Raji (cell line): ENCODE data around the gene ASPG.

Experiments
- POLR2A ChIP-seq: IDR thresholded peaks from 2 replicates; pipeline ENCODE4 v1.6.1; 2011; ENCODE audit warnings: low read depth, low read length, control low read depth; ENCODE audit not compliant: insufficient read depth

ASPG gene

DNA sequence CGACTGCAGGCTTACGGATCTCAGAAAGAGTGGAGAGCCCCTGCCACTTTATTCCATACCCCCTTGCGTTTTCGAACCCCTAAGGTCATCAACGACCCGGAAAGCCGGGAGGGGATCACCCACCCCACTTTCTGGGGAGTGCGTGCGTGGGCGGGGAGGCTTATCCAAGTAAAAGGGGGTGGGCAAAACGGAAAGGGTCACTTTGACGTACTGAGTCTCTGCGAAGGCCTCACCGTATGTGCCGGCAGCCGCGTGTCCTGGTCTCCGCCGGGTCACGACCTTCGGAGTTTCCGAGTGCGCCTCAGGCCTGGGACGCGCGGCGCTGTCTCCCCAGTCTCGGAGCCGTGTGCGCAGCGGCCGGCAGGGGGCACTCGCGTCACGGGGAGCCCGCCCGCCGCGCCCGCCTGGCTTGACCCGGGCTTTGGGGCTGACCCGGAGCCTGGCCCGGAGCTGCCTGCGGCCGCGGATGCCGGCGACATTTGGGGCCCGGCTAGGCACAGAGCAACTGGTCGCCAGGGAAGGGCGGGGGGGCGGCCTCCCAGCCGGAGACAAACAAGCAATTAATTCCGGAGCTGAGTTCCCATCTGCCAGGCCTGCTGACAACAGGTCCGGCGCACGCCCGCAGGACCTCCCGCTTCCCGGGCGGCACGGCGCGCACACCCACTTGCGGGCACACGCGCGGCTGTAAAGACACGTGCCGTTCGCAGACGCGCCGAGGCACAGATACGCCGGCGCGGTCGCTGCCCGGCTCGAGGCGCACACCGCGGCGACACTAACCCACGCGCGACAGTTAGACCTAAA, 52.0 kb downstream of the ASPG start:
- no peak for TF ChIP-seq POLR2A

DNA sequence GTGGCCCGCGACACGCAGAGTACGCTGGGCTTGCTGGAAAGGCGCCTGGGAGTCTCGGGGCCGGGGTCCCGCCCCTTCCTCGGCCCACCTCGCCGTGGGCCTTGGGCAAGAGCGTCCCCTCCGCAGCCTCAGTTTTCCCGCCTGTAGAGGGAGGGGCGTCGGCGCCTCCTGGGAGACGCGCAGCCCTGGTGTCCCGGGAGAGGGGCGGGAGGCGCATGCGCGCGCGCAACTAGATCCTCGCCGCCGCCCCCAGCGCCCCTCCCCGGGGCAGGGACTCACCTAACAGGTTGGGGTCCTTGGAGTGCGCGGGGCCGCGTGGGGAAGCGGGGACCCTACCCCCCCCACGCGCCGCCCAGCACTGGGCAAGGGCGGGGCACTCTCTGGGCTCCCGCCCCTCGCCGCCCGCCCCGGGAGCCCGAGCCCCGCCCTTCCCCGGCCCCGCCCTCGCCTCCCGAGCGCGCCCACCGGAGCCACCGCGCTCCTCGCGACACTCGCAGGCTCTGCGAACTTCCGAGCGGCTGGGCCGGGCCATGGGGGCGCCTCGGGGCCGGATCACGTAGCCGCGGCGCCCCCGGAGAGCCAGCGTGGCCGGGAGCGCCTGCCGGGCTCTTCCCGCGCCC, 52.7 kb downstream of the ASPG start, which contains the start of gene KIF26A:
Gene KIF26A (plus strand): TSS at position 490 of the 620 bp plus-strand sequence. CDS start 136 bp downstream, outside the sequence.
- no peak for TF ChIP-seq POLR2A

DNA sequence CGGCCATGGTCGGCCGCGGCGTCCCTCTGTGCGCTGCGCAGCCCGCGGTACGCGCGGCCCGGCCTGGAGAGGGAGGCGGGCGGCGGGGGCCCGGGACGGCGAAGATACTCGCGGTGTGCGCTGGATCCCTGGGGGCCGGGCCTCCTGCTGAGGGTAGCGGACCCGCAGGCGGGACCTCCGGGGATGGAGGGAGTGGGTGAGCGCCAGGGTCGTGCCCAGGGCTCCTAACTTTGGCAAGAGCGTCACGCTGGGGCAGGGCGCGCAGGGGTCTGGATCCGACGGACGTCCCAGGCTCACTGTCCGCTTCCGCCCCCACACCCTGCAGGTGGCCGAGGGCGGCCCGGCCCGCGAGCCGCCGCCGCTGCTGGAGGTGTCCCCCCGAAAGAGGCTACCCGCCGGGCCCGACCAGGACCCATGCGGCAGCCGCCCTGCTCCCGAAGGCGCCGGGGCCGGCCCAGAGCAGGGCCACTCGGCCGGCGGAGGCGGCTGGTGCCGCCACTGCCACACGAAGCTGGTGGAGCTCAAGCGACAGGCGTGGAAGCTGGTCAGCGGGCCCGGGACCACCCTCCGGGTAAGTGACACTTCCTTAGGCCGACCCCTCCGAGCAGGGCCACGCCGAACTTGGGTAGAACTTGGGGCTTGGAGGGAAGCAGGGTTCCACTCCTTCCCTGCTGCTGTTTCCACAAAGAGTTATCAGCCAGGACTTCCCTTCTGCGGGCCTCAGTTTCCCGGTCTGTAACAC, 53.4 kb downstream of the ASPG start:
- no peak for TF ChIP-seq POLR2A

DNA sequence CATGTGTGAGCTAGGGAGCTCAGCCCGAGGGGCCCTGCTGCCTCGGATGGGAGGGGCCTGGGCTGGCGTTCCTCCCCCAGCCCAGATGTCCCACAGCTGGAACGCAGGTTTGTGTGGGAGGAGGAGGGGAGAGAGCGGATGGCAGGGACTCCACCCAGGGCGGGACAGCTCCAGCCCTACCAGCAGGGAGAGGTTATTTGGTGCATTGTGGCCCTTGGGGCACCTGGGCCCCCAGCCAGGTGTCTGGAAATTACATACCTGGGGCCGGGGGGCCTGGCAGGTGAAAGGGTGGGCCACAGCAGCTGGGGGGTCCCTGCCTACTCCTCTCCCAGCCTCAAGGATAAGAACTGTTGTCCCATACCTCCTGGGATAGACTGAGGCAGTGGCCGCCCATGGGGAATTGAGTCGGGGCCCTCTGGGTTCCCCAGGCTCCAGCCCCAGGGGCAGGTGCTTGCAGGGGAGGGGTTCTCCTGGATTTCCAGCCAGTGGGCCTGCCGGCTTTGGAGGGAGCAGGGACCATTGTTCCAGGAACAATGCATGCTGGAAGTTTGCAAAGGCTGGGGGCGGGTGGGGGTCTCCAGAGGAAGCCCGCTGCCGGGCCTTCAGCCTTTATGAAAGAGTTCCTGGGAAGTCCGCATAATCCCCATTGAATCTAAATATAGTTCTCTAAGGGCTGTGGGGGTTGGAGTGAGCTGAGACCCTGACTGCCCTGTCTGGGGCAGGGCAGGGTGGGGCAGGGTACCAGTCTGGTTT, 54.1 kb downstream of the ASPG start:
- TF ChIP-seq POLR2A = no peak

DNA sequence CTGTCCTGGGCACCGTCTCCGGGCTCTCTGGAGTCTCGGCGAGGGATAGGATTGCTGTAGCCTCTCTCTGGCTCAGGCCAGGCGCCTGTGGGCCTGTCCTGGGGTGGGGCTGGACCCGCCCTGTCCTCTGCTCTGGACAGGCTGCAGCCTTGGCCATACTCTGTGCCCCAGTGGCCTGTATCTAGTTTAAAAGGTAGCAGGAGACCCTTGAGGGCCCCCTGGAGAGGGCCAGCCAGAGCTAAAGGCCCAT, 54.6 kb downstream of the ASPG start:
- no peak for TF ChIP-seq POLR2A

DNA sequence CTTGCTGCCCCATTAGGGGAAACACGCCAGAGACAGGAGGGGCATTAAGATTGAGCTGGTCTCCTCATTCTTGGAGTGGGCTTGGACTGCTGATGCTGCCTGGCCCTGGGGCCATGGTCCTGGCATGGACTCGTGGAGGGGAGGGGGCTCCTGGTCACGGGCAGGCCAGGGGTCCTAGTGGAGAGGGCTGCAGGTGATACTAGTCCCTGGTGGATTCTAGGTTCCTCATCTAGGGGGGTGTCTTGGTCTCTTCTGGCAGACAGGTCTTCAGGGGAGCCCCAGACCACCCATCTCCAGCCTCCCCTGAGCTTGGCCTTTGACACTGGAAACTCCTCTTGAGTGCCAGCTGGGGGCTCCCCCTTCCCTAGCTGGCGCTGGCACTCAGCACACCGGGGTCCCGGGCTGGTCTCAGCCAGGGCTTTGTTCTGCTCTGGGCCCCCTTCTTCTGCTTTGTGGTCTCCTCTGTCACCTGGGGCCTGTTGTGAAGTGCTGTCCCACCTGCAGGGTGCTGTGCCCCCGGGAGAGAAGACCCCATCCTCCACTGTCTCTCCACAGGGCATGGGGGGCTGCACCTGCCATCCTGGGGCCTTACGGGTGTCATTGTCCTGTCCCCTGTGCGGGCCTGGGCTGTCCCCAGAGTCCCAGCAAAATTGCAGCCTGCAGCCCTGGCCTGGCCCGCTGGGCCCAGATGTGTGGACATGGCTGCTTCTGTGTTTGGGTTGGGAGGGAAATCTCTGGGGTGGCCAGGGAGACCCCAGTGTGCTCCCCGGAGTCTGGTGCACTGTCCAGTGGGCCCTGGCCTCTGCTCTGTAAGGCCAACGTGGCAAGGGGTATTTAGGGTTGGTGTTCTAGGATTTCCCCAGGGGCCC, 55.2 kb downstream of the ASPG start:
- TF ChIP-seq POLR2A = no peak

DNA sequence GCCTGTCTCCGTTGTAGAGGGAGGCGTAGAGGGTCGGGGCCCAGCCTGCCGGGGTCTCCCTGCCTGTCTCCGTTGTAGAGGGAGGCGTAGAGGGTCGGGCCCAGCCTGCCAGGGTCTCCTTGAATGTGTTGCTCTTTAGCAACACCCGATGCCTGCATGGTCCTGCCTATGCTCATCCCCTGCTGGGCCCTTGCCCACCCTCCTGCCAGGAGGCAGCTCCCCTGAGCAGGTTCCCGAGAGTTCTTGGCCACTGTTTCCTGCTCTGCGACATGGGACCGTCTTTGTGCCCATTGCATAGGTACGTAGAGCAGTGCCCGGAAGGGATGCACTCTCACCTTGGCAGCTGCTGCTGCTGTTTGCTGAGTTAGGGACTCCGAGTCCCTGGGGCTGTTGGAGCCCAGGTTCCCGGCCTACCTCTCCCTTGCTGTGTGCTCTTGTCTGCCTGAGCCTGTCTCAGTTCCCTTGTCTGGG, 56.2 kb downstream of the ASPG start:
- TF ChIP-seq POLR2A = no peak

DNA sequence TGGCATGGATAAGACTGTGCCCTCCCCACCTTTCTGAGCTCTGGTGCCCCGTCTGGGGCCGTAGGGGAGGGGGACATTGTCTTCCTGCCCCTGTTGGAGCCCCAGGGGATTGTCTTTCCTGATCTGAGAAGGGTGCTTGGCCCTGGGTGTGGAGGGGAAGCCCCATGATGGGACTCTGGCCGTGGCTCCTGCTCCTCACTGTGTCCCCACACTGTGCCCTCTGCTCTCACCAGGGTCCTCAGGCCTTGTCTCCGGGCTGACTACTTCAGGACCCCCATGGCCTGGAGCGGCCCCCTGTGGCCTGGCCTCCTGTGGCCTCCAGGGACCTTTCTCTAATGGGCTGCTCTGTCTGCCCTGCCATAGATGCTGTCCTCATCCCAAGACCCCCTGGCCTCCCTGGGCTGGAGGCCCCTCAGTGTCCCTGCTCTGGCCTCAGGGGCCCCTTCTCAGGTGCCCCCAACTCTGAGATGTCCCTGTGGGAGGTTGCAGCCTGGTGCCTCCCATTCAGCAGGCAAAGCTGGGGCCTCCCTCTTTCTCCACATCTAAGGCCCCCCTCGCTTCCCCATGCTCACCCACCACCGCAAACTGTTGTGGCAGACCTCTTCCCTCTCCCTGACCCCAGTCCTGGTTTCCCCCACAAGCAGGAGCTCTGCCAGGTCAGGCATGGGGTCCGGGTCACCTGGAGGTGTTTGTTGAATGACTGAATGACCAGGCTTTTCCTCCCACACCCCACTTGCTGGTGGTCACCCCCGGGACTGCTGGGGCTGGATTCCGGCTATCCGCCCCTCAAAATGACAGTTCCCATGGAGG, 56.8 kb downstream of the ASPG start:
- no peak for TF ChIP-seq POLR2A

DNA sequence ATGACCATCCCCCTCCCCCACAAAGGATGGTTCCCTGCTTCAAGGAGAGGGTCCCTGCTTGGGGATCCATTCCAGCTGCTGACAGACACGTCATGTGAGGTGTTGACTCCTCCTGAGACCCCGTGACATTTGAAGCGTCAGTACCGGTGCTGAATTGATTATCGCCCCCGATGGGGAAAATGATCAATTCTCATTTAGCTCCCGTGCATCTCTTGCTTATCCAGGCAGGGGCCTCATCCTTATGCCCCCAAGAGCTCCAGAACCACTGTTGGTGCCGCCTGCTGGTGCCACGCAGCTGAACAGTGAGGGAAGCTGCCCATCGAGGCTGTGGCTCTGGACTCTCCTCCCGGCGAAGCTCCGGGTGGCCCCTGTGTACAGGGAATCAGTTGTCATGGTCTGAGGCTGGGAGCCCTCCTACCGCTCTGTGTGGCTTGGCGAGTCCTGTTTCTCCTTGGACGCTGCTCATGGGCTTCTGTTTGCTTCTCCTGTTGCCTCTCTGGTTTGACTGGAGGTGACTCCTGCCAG, 57.5 kb downstream of the ASPG start:
- TF ChIP-seq POLR2A = no peak

DNA sequence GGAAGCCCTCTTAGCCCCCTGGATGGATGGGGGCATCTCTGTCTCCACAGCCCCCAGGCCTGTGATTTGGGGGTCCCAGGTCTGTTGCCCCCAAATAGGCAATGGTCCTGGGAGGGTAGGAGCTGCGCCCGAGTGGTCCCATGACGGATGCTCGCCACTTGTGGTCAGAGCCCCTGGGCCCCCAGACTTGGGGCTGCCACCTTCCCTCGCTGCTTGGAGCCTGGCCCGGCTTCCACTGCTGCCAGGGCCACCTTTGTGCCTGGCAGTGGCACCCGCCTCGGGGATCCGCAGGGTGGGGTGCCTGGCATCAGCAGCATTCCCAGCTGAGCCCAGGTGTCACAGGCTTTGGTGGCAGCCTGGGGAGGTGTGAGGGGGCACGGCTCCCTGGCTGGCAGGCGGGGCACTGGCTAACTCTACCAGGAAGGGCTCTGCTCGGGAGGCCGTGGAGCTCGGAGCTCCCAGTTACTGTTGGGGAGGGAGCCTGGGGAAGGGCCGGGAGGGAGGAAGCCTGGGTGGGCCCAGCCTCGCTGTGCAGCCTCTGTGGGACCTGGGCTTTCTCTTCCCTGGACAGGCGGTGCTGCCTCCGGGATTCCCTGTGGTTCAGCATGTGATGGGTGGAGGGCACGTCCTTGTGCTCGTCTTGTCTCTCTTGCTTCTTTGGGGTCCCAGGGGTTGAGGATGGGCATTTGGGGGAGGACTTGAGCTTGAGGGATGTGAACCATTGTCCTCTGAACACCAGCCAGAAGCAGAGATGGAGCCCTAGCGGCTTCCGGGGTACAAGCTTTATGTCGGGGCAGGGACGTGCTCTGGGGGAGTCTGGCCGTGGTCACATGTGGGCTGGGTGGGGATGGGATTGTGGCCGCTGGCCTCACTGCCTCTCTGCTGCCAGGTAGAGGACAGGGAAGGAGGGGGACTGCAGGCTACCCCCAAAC, 58.3 kb downstream of the ASPG start:
- no peak for TF ChIP-seq POLR2A

DNA sequence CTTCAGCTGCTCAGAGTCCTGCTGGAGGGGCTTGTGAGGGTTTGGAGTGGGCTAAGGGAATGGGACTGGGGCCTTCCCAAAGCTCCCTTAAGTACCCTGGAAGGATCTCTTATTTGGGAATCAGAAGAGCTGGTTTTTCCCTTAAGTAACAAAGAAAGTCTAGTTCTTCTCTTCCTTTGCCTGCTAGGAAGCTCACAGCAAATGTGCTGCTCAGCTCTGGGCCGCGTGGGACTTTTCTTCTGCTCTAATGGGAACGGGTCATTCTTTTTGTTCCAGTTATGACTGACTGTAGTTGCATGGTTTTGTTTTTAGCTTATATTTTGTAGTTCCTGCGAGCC, 58.9 kb downstream of the ASPG start:
- TF ChIP-seq POLR2A = no peak
